Activated CD8-positive, alpha-beta memory T cell treated with anti-CD3 and anti-CD28 coated beads for 36 hours (primary cell): ENCODE results near the gene SYT9. TPM values are rescaled to one million over a fixed set of nuclear protein-coding genes. Genes with fewer than 3 reads are reported as not detected.

ENCODE experiments used
- CTCF ChIA-PET: fragments of 350-600 bp; sonication (Branson Sonifier 250); formaldehyde crosslinking; loops from one replicate; lab custom pipeline; 2021; ENCODE audit warnings: antibody characterized with exemption; lab: Charles Lee
- POLR2A ChIA-PET: fragments of 350-600 bp; sonication (Branson Sonifier 250); formaldehyde crosslinking; loops from one replicate; lab custom pipeline; 2021; ENCODE audit warnings: antibody characterized with exemption; lab: Charles Lee
- total RNA-seq, 2 experiments: library from RNA; stranded (reverse); gene quantifications; one replicate each; pipeline ENCODE4 v1.2.3, GENCODE V29; 2021

Gene SYT9
- total RNA-seq, 2 experiments from 2014 or later = not detected

DNA sequence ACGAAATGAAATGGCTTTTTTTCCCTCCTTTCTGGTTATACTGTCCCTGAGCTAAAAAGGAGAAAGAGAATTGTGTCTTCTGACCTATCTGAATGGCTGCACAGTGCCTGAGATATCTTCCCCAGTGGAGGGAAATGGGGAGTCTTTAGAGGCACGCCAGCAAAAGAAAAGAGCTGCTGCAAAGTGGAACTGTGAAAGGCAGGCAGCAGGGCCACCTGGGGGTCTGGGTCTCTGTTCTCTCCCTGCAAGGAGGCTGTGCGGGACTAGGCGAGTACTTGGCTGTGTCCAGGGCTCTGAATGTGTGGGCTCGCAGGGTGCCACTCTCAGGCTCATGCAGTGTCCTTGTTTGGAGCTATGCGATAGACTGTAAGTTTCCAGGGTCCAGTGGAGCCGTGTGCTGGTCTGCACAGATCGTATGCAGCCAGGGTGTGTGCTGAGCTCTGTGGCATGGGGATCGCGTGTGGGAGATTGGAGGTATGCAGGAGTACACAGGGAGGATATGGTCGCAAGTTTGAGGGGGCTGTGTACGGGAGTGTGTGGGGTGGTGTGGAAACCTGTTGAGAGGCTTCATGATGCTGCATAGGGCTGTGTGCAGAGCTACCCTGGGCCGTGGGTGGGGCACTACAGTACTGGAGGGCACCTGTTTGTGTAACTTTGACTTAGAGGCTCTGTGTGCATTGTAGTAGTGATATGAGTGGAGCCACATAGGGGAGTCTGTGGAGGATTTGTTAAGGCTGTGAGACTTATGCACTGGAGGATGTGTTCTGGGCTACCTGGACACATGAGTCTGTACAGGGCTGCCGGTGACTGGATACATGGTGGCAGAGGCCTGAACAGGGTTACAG lies 163.5 kb downstream of the SYT9 start:
- CTCF ChIA-PET = no interaction called here
- POLR2A ChIA-PET = no interaction called here

DNA sequence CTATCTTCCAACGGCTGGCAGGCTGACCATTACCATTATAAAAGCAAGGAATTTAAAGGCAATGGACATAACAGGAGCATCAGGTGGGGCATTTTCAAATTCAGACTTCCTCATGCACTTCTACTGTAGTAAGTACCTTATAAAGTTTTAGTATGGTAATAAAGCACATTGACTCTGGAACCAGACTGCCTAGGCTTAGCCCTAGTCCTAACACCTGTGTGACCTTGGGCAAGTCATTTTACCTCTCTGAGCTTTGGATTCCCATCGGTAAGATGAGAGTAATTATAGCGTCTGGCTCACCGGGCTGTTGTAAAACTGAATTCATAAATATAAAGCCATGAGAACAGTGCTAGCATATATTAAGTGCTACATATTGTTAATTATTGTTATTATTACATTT lies 164.4 kb downstream of the SYT9 start:
- ChIA-PET CTCF (no interaction called here), POLR2A (no interaction called here)

DNA sequence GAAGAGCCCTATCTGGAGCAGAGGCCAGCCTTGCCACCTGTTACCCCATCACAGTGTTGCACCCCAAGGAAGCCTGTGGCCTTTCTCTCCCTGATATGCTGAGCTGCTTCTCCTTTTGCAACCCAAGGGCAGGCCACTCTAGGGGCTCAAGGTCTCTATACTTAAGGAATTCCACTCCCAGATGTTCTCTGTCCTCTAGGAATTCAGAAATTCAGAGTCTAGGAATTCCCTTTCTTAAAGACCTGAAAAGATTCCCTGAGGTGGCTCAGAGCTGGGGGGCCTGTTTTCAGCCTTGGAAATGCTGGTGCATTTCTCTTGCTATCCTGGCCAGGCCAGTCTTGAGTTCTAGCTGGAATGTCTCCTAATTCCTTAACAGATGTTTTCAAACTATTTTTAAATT lies 165.6 kb downstream of the SYT9 start:
- ChIA-PET CTCF (no interaction called here), POLR2A (no interaction called here)

DNA sequence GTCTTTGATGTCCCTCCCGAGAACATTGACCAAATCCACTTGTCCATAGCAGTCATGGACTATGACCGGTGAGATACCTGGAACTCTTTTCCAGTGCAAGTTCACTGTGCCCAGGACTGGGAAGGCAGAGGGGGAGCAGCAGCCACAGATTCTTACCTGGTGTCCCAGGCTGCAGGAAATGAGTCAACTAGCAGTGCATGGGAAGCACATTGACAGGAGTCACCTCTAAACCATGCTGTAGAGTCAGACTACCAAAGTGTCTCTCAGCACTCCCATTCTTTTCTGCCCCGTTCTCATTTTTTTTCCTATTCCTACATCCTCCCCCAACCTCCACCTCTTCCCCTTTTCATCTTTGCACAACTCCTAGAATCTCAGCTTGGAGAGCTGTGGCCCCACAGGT lies 166.4 kb downstream of the SYT9 start:
- ChIA-PET CTCF (no interaction called here), POLR2A (no interaction called here)

DNA sequence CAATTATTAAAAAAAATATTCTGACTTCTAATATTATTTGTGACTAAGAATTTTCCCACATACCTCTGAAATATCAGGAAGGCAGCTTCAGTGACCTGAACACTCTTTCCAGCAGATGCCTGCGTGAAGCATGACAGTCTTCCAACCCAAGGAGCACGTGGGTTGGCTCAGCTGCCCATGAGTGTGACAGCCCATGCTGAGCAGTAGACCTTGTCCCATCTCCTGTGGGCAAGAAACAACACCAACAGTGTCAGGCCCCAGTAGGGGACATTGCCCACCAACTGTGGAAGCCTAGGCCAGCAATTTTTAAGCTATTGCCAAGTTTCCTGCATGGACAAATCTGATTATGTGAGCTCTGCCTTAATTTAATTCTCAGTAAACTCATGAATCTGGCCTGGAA lies 167.2 kb downstream of the SYT9 start:
- CTCF ChIA-PET = no interaction called here
- POLR2A ChIA-PET = no interaction called here

DNA sequence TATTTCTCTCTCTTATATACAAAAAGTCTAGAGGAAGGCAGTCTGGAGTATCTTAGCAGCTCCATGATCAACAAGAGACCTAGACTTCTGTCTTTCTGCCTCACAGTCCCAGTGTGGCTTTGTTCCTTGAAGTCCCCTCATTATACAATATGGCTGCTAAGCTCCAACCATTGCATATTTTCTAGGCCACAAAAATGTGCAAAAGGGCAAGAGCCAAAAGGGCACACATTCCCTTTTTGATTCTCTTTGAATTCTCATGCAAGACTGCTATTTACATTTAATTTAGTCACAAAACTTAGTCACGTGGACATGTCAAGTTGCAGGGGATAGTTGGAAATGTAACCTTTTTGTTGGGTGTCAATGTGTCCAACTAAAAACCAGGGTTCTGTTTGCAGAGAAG lies 169.4 kb downstream of the SYT9 start:
- CTCF ChIA-PET = no interaction called here
- POLR2A ChIA-PET = no interaction called here

GRCh38 chr11:7422544-7423331 lies 171.0 kb downstream of the SYT9 start:
- ChIA-PET CTCF (no interaction called here), POLR2A (no interaction called here)

GRCh38 chr11:7423946-7424345 lies 172.2 kb downstream of the SYT9 start:
- CTCF ChIA-PET = no interaction called here

GRCh38 chr11:7427733-7428132 lies 176.0 kb downstream of the SYT9 start:
- CTCF ChIA-PET = no interaction called here

More at GRCh38 chr11:7423946-7424345, 172.2 kb downstream of the SYT9 start:
- POLR2A ChIA-PET = no interaction called here

DNA sequence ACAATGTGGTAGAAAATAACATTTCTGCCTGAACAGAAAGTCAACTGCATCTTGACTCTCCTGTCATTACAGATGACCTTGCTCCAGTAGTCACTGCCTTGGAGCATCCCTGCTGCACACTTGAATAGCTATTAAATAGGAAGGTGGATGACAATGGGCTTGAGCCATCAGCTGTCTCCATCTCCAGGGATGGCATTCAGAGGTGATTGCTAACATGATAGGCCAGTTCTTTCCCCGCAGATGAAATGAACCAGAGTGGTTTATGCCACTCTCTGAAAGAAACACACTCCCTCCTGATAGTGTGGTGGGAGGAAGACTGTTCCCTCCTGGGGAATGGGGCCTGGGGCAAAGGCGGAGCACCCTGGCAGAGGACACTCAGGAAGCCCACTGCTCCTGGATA lies 176.5 kb downstream of the SYT9 start:
- POLR2A ChIA-PET = no interaction called here
- CTCF ChIA-PET = interaction anchor here (1.1 kb wide), 1 partner anchor 14 kb away, joined by 3 read pairs; no protein-coding TSS in a partner anchor

More at GRCh38 chr11:7427733-7428132, 176.0 kb downstream of the SYT9 start:
- POLR2A ChIA-PET = no interaction called here

GRCh38 chr11:7430496-7430895 lies 178.8 kb downstream of the SYT9 start:
- ChIA-PET POLR2A (no interaction called here), CTCF (no interaction called here)

GRCh38 chr11:7435176-7435575 lies 183.5 kb downstream of the SYT9 start:
- CTCF ChIA-PET = no interaction called here
- POLR2A ChIA-PET = no interaction called here

DNA sequence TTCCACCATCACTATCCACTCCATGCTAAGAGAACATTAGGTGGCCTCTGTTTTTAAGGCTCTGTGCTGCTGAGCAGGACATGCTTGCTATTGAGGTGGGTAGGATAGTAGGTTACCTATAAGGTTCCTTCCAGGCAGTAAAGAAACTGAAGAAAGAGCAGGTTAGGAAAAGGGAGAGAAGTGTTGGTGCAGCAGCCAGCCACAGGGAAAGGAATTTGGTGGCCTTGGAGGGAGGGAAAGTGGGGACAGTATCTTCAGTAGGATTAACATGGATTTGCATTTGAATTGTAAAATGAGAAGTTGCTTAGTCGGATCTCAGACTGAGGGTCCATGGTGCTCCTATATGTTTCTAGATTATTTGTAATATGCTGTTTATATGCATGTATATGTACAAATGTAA lies 184.4 kb downstream of the SYT9 start:
- ChIA-PET CTCF (no interaction called here), POLR2A (no interaction called here)

- ChIA-PET CTCF (no interaction called here), POLR2A (no interaction called here)
These were observed 185.0 kb downstream of the SYT9 start for GRCh38 chr11:7436657-7437056.

GRCh38 chr11:7437696-7438095 lies 186.0 kb downstream of the SYT9 start:
- ChIA-PET CTCF (no interaction called here), POLR2A (no interaction called here)

DNA sequence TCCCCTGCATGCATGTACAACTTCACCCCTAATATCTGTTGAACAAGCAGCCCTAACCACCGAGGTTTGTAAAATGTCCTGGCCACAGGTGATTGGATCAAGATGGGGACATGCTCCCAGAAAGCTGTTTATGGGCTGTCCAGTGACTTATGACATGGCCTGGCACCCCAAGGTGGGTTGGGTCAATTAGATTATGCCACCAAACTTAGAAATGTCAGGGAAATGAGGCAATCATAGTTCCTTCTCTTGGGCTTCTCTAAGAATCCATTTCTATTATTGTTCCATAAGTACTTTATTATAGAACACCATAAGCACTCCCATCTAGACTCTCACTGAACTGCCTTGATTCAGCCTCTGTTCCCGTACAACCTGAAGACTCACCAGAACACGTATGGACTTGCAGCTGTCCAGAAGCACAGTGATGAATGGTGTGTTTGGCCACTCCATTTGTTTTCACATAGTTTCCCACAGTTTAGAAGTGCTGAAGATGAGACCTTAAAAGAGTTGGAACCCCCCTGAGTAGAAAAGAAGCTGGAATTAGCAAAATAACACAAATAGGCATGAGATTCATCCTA lies 188.1 kb downstream of the SYT9 start:
- CTCF ChIA-PET = interaction anchor here (0.6 kb wide), 1 partner anchor 624 kb away, joined by 3 read pairs; no protein-coding TSS in a partner anchor
- POLR2A ChIA-PET = no interaction called here

GRCh38 chr11:7442588-7443215 lies 191.0 kb downstream of the SYT9 start:
- CTCF ChIA-PET = interaction anchor here (0.7 to 1.9 kb wide), 10 partner anchors 11 to 630 kb away, joined by 3 to 5 read pairs (median 3); partner anchors contain the start of gene OLFML1

DNA sequence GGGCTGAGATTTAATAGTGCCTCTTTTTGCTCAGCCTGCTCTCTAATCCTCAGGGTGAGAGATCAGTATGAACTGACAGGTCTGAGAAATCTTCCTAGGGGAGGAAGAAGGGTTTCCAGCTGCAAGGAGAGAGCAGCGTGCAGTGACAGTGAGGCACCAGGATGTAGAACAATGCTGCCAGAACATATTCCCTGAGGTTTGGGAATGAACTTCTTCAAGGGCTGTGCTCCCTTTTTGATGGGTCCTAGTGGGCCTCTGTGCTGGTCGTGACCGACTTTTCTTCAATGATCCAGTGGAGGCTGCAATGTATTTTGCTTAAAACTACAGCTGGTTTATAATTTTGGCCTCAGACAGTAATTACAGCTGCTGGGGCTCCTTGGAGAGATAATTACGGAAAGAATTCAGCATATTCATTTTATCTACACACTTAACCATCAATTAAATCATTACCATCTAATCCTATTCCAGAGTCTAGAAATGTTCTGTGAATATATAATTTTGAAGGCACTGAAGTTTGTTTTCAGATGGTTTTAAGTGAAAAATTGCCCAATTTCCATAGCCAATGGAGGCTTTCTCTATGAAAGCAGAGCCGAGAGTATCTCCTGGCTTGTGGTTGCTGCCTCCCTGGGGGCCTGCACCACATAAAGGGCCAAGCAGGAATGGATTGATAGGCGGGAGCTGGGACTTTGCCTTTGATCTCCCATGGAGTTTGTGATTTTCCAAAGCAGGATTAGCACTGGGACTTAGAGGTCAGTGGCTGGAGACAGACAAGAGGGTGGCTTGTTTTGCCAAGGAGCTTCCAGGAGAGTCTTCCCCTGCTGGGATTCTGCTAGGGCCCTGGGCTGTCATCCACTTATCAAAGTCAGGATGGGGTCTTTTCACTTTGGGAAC lies 192.6 kb downstream of the SYT9 start:
- CTCF ChIA-PET = no interaction called here
- POLR2A ChIA-PET = no interaction called here

More at GRCh38 chr11:7442588-7443215, 191.0 kb downstream of the SYT9 start:
- POLR2A ChIA-PET = no interaction called here

DNA sequence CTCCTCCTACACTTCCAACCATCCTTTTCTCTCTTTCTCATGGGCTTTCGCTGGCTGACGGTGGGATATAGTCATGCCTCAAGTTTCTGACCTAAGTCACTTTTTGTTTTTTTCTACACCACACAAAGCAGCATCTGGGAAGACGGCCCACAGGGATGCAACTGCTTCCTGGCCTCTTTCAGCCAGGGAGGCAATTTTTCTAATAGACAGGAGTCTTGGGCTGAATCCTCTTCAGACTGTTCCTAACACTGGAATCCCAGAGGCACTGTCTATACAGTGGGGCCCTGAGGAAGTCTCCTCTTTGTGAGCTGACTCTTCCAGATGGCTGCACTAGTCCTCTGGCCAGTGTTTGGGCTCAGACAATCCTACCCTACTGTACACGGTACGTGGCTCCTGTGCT lies 193.9 kb downstream of the SYT9 start:
- ChIA-PET POLR2A (no interaction called here), CTCF (no interaction called here)
